ENCODE results near the gene SLC38A2.

DNA sequence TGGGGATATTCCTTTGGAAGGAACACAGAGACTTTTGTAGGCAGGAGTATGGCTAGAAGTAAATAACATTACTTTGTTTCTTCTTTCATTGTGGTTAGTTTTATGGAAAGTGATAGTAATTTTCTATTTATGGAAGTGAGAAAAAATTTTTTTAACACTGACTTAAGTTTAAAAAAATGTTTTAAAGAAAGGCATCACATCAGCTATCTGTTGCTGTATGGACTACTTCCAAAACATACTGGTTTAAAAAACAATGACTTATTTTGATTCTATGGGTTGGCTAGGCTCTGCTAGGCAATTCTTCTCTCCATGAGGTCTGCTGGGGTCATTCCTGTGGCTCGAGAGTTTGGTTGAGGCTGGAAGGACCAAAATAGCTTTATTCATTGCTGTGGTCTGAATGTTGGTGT, 31.7 kb upstream of the SLC38A2 start:
- TF ChIP-seq, protein P1, sequence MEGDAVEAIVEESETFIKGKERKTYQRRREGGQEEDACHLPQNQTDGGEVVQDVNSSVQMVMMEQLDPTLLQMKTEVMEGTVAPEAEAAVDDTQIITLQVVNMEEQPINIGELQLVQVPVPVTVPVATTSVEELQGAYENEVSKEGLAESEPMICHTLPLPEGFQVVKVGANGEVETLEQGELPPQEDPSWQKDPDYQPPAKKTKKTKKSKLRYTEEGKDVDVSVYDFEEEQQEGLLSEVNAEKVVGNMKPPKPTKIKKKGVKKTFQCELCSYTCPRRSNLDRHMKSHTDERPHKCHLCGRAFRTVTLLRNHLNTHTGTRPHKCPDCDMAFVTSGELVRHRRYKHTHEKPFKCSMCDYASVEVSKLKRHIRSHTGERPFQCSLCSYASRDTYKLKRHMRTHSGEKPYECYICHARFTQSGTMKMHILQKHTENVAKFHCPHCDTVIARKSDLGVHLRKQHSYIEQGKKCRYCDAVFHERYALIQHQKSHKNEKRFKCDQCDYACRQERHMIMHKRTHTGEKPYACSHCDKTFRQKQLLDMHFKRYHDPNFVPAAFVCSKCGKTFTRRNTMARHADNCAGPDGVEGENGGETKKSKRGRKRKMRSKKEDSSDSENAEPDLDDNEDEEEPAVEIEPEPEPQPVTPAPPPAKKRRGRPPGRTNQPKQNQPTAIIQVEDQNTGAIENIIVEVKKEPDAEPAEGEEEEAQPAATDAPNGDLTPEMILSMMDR (conservative IDR thresholded peaks at IDR 0.05; ENCODE audit: low read depth in 2 of 2), result no peak
- TF ChIP-seq POLR2AphosphoS5 (IDR thresholded peaks at IDR 0.05; ENCODE audit: low read depth) (no peak), EZH2phosphoT487 (IDR thresholded peaks at IDR 0.05; ENCODE audit: unreplicated experiment) (no peak), EZH2 (IDR thresholded peaks at IDR 0.05; ENCODE audit: low read depth, unreplicated experiment) (no peak), JUNB (IDR thresholded peaks at IDR 0.05; ENCODE audit: unreplicated experiment) (no peak), CREB1 (CRISPR knock-in tag; IDR thresholded peaks at IDR 0.05; ENCODE audit: low read depth) (no peak), ZNF331 (CRISPR knock-in tag; IDR thresholded peaks at IDR 0.05; ENCODE audit: low read depth) (no peak), STAT1 (IDR thresholded peaks at IDR 0.05; ENCODE audit: unreplicated experiment) (no peak), ZNF114 (CRISPR knock-in tag; IDR thresholded peaks at IDR 0.05) (no peak), NANOG (IDR thresholded peaks at IDR 0.05; ENCODE audit: borderline replicate concordance) (no peak)
- TF ChIP-seq, protein P2, sequence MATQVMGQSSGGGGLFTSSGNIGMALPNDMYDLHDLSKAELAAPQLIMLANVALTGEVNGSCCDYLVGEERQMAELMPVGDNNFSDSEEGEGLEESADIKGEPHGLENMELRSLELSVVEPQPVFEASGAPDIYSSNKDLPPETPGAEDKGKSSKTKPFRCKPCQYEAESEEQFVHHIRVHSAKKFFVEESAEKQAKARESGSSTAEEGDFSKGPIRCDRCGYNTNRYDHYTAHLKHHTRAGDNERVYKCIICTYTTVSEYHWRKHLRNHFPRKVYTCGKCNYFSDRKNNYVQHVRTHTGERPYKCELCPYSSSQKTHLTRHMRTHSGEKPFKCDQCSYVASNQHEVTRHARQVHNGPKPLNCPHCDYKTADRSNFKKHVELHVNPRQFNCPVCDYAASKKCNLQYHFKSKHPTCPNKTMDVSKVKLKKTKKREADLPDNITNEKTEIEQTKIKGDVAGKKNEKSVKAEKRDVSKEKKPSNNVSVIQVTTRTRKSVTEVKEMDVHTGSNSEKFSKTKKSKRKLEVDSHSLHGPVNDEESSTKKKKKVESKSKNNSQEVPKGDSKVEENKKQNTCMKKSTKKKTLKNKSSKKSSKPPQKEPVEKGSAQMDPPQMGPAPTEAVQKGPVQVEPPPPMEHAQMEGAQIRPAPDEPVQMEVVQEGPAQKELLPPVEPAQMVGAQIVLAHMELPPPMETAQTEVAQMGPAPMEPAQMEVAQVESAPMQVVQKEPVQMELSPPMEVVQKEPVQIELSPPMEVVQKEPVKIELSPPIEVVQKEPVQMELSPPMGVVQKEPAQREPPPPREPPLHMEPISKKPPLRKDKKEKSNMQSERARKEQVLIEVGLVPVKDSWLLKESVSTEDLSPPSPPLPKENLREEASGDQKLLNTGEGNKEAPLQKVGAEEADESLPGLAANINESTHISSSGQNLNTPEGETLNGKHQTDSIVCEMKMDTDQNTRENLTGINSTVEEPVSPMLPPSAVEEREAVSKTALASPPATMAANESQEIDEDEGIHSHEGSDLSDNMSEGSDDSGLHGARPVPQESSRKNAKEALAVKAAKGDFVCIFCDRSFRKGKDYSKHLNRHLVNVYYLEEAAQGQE (IDR thresholded peaks at IDR 0.05; ENCODE audit: unreplicated experiment), result no peak
- TF ChIP-seq, protein P3, sequence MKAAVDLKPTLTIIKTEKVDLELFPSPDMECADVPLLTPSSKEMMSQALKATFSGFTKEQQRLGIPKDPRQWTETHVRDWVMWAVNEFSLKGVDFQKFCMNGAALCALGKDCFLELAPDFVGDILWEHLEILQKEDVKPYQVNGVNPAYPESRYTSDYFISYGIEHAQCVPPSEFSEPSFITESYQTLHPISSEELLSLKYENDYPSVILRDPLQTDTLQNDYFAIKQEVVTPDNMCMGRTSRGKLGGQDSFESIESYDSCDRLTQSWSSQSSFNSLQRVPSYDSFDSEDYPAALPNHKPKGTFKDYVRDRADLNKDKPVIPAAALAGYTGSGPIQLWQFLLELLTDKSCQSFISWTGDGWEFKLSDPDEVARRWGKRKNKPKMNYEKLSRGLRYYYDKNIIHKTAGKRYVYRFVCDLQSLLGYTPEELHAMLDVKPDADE (IDR thresholded peaks at IDR 0.05), result no peak

Measured in GM23338 (cell line).